C4-2B (cell line): ENCODE measurements around the gene ADGRA1.

Experiments used
- CTCF ChIP-seq: fragments of 450-650 bp; conservative IDR thresholded peaks from 2 replicates; pipeline ENCODE4 v1.5.1; 2017; ENCODE audit warnings: mild to moderate bottlenecking
- ZFX ChIP-seq: fragments of 450-650 bp; IDR thresholded peaks from 2 replicates; pipeline ENCODE4 v1.6.1; 2017

- TF ChIP-seq CTCF, result no peak
- no peak for TF ChIP-seq ZFX
Measured at GRCh38 chr10:133167693-133168616, 80.2 kb downstream of the ADGRA1 start.
